DND-41 (cell line): ENCODE data around the gene HEMK1.

Experiments
- ATAC-seq: fragments of 200-7000 bp; cut with Tn5 transposase; 3 replicates; pipeline ENCODE4 v1.9.1; 2021; ENCODE audit warnings: low read depth; ENCODE audit not compliant: insufficient read depth
- DNase-seq: peaks from one replicate; pipeline ENCODE4 v3.0.0-alpha.2; 2020
- H2AFZ ChIP-seq: 2 replicates; pipeline ENCODE4 v1.6.0; 2012; ENCODE audit warnings: low read depth, low read length
- H3K27ac ChIP-seq: 2 replicates; pipeline ENCODE4 v1.5.1; 2012; ENCODE audit warnings: low read length, inconsistent platforms
- H3K27me3 ChIP-seq: fragments of 200-600 bp; sonication (generic); 2 replicates; pipeline ENCODE4 v1.6.0; 2012; ENCODE audit warnings: low read length, mild to moderate bottlenecking, inconsistent platforms; ENCODE audit not compliant: insufficient read depth, poor library complexity
- H3K36me3 ChIP-seq: 2 replicates; pipeline ENCODE4 v1.5.1; 2012; ENCODE audit warnings: low read length, inconsistent platforms; ENCODE audit not compliant: insufficient read depth
- H3K4me1 ChIP-seq: 2 replicates; pipeline ENCODE4 v1.5.1; 2012; ENCODE audit warnings: mild to moderate bottlenecking, low read length; ENCODE audit not compliant: insufficient read depth
- H3K4me2 ChIP-seq: 2 replicates; pipeline ENCODE4 v1.6.0; 2012; ENCODE audit warnings: mild to moderate bottlenecking, moderate library complexity, low read length, inconsistent platforms; ENCODE audit not compliant: insufficient read depth
- H3K4me3 ChIP-seq, 2 experiments: fragments of 200-600 bp in 1 of 2; shearing (Covaris generic) in 1 of 2; 2 replicates each; pipeline ENCODE4 v1.5.1; 2012 to 2016; ENCODE audit warnings: inconsistent platforms in 2 of 2, low read length in 2 of 2, mild to moderate bottlenecking in 2 of 2, low read depth in 1 of 2, moderate library complexity in 1 of 2
- H3K79me2 ChIP-seq: 2 replicates; pipeline ENCODE4 v1.6.0; 2012; ENCODE audit warnings: low read length, inconsistent platforms; ENCODE audit not compliant: insufficient read depth
- H3K9ac ChIP-seq: 2 replicates; pipeline ENCODE4 v1.6.0; 2012; ENCODE audit warnings: low read depth, mild to moderate bottlenecking, inconsistent platforms, low read length, moderate library complexity
- H3K9me3 ChIP-seq: 2 replicates; pipeline ENCODE4 v1.5.1; 2012; ENCODE audit warnings: low read length, moderate library complexity, mild to moderate bottlenecking, inconsistent platforms; ENCODE audit not compliant: insufficient read depth, severe bottlenecking
- H4K20me1 ChIP-seq: 2 replicates; pipeline ENCODE4 v1.6.0; 2012; ENCODE audit warnings: low read length; ENCODE audit not compliant: insufficient read depth
- CTCF ChIP-seq: IDR thresholded peaks from 2 replicates; pipeline ENCODE4 v1.5.1; 2012; ENCODE audit warnings: borderline replicate concordance, low read length, moderate library complexity, mild to moderate bottlenecking; ENCODE audit not compliant: poor library complexity, severe bottlenecking; ENCODE audit errors: extremely low read depth
- EZH2 ChIP-seq: IDR thresholded peaks from 3 replicates; pipeline ENCODE4 v1.6.1; 2012; ENCODE audit warnings: borderline replicate concordance, low read depth, mild to moderate bottlenecking, moderate library complexity, low read length, inconsistent platforms; ENCODE audit not compliant: severe bottlenecking

Gene HEMK1

DNA sequence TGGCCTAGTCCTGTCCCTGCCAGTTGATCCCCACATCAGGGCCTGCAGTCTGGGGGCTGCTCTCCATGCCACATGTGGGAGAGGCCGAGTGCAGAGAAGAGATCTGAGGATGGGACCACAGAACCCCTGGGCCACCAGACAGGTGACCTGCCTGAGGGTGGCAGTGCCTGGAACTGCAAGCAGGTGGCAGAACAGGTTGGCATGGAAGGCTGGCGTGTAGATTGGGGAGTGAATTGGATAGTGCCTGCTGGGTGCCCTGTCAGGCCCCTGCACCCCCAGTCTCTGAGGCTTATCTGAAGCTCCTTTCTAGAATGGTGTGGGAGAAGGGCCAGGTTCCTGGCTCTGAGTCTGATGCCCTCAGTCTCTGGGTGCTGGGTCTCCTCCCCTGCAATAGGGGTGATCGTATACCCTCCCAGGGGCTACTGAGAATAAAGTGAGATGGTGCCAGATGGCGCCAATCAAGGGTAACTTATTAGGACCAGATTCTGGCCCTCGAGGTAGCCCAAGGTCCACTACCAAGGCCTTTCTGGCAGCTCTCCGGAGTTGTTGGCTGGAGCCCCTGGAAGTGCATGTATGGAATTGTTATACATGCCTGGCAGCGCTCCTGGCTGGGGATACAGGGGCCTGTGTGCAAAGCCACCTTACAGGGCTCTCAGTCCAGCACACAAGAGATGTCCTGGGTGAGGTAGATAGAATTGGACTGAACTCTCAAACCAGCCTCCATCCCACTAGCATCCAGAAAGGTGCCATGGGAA, 17.5 kb upstream of the HEMK1 start:
- H3K4me2 ChIP-seq: no peak overlapping the region
- no peak overlapping the region for H3K4me3 ChIP-seq
- ATAC-seq: no peak

GRCh38 chr3:50552598-50552997, 16.7 kb upstream of the HEMK1 start:
- DNase-seq: no peak
- Histone ChIP-seq H3K9me3 (no peaks in the 10 kb centered on the region), H3K79me2 (no peaks in the 10 kb centered on the region), H4K20me1 (0 out of 2 replicates have a peak, but pooled peaks cover 4% of the 10 kb centered on the region), H3K36me3 (no peaks in the 10 kb centered on the region), H3K4me3 (no peak overlapping the region), H3K4me2 (no peak overlapping the region), H3K9ac (no peak overlapping the region), H3K27me3 (no peaks in the 10 kb centered on the region), H3K27ac (no peak overlapping the region), H2AFZ (no peak overlapping the region), H3K4me1 (no peaks in the 10 kb centered on the region)
- ATAC-seq: no peak
- TF ChIP-seq CTCF (no peak), EZH2 (no peak)

More for the DNA sequence above, 17.5 kb upstream of the HEMK1 start:
- H4K20me1 ChIP-seq: 0 out of 2 replicates have a peak, but pooled peaks cover 4% of the 10 kb centered on the region
- H3K36me3 ChIP-seq: no peaks in the 10 kb centered on the region
- no peak overlapping the region for H3K27ac ChIP-seq
- no peaks in the 10 kb centered on the region for H3K9me3 ChIP-seq
- H3K27me3 ChIP-seq: no peaks in the 10 kb centered on the region
- DNase-seq: no peak
- H2AFZ ChIP-seq: no peak overlapping the region
- no peaks in the 10 kb centered on the region for H3K4me1 ChIP-seq
- TF ChIP-seq CTCF (peak; percentile 27), EZH2 (no peak)
- no peaks in the 10 kb centered on the region for H3K79me2 ChIP-seq
- no peak overlapping the region for H3K9ac ChIP-seq

GRCh38 chr3:50554553-50554952, 14.8 kb upstream of the HEMK1 start:
- Histone ChIP-seq H3K9me3 (no peaks in the 10 kb centered on the region), H3K79me2 (no peaks in the 10 kb centered on the region), H3K9ac (no peak overlapping the region), H3K36me3 (no peaks in the 10 kb centered on the region), H3K4me2 (no peak overlapping the region), H3K27ac (no peak overlapping the region), H3K27me3 (no peaks in the 10 kb centered on the region), H4K20me1 (0 out of 2 replicates have a peak, but pooled peaks cover 4% of the 10 kb centered on the region), H3K4me1 (no peaks in the 10 kb centered on the region), H2AFZ (no peak overlapping the region), H3K4me3 (no peak overlapping the region)
- DNase-seq (no peak), ATAC-seq (no peak)
- TF ChIP-seq EZH2 (no peak), CTCF (no peak)
